GM18517 (cell line): ENCODE measurements around the gene CCNA1.
A peak's percentile ranks its signal among the peaks of the same experiment; 100 is the strongest.

Source experiments
- ATAC-seq: cut with Tn5 transposase; IDR thresholded peaks from one replicate; pipeline ENCODE4 v1.9.1; 2021; ENCODE audit warnings: mild to moderate bottlenecking, moderate library complexity; ENCODE audit not compliant: unreplicated experiment

The CCNA1 gene

DNA sequence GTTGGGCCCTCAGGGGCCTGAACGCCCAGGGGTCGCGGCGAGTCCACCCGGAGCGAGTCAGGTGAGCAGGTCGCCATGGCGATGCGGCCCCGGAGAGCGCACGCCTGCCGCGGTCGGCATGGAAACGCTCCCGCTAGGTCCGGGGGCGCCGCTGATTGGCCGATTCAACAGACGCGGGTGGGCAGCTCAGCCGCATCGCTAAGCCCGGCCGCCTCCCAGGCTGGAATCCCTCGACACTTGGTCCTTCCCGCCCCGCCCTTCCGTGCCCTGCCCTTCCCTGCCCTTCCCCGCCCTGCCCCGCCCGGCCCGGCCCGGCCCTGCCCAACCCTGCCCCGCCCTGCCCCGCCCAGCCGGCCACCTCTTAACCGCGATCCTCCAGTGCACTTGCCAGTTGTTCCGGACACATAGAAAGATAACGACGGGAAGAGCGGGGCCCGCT, at the start of gene CCNA1:
TSS of gene CCNA1 (plus strand) at position 390 of the 439 bp plus-strand sequence. CDS start 562 bp downstream, outside the sequence.
- ATAC-seq, result no peak

DNA sequence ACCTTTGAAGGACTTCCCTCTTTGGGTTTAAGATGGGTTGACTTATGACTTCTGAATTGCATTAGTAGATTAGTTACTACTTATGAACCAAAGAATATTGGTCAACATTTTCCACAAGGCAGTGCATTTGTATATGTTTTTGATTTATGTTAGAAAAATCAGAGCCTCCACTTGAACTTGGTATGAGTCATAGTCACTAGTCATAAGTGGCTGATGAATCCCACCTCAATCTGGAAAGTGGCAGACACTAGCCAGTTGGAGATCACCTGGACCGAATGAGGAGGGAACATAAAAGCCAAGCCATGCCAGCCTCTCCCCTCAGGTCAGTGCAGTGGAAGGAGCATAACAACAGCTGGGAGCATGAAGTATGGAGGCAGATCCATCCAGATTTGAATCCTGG, 46.8 kb upstream of the CCNA1 start:
- ATAC-seq, result no peak

DNA sequence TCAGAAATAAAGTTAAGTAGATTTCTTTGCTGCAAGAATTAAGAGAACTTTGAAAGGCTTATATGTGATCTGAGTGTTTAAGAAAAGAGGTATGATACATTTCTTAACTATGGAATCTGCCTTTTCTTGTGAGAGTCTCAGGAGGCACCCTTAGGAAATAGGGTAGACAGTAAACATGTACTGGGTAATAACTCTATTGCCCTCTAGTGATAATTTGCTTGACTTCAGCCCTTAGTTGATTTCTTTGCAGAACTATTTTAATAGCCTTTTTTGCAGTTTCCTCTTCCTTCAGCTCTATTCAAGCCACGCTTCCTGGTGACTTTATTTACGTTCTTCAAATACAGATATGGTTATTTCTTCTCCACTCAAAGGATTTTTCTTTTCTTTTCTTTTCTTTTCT, 37.0 kb upstream of the CCNA1 start:
- no peak for ATAC-seq

DNA sequence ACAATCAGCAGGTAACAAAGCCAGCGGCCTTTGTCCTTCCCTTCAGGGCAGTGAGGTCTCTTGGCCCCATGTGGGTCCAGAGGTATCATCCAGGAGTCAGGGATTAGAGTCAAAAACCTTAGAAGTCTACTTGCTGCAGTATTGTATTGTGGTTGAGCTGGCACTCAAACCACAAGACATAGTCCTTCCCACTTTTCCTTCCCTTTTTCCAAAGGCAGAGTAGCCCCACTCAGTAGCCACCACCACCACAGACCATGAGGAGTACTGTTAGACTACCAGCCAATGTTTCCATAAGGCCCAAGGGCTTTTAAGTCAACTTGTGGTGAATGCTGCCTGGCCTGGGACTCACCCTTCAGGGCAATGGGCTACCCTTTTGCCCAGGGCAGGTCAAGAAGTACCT, 27.1 kb upstream of the CCNA1 start:
- ATAC-seq, result no peak

DNA sequence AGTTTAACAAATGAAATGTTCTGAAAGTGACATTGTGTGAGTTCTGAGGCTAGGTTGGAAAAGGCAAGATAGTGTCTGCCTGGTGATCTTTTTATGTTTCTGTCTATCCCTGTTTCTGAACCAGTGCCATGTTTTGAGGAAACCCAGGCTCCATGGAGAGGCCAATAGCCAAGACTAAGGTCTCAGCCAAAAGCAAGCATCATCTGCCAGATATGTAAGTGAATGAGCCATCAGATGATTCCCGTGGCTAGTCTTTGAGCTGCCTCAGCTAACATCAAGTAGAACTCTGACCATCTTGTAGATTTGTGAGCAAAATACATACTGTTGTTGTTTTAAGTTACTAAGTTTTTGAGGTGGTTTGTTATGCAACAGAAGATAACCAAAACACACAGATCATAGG, 19.6 kb upstream of the CCNA1 start:
- ATAC-seq, result no peak

DNA sequence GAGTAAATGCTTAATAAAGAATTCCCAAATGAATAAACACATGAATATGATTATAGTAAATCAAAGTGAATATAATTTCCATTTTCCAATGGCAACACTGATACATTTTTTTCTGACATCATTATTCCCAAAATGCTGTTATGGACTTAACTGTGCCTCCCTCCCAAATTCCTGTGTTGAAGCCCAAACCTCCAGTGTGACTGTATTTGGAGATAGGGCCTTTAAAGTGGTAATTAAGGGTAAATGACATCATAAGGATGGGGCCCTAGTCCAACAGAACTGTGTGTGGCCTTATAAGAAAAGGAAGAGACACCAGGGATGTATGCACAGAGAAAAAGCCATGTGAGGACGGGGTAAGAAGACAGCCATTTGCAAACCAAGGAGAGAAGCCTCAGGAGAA, 19.1 kb upstream of the CCNA1 start:
- ATAC-seq, result no peak

DNA sequence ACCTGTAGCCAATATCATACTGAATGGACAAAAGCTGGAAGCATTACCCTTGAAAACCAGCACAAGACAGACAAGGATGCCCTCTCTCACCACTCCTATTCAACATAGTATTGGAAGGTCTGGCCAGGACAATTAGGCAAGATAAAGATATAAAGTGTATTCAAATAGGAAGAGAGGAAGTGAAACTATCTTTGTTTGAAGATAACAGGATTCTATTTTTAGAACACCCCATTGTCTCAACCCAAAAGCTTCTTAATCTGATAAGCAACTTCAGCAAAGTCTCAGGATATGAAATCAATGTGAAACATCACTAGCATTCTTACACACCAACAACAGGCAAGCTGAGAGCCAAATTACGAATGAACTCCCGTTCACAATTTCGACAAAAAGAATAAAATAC, 17.8 kb upstream of the CCNA1 start:
- no peak for ATAC-seq

DNA sequence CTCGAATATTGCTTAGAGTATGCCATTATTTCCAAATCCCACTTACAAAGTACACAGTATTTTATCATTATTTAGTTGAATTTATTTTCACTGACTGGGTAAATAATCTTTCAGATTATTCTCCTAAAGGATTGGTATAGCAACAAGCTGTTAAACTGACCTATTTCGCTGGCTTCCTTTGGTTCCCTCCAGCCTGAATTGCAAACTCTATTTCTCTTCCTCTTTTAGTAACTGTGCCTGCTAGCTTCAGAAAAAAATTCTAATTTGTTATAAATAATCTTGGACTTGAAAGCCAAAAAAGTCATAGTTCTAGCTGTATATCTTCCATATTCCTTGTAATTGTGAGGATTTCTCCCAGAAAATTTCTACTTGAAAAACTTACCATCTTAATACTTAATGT, 15.0 kb upstream of the CCNA1 start:
- ATAC-seq, result no peak

DNA sequence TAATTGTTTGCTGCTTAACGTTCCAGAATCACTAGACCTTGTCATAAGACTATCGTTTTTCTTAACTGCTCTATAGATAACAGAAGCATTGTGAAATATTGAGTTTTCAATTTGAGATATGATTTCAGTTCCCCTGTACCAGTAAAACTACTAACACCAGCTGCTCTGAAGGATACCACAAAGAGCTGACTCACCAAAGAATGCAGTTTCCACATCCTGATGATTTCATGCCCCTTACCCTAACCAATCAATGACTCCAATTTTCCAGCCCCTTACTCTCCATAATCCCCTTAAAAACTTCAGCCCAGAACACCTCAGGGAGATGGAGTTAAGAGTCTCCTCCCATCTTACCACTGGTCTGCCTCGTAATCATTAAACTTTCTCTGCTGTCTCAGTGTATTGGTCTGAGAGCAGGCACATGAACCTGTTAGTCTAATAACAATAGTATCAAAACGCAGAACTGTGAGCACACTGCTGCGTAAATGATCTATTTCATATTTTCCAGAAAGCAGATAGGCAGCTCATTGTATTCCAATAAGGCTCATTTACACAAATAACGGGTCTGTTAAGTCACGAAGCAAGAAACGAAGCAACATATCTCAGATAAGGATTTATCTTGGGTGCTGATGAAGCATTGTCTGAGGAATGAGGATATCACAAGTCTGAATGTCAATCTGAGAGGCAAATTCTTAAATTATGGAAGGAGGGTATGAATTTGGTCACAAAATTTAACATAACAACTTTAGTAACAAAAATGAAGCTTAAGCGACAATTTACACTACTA, 14.1 kb upstream of the CCNA1 start:
- peak; percentile 88 for ATAC-seq

DNA sequence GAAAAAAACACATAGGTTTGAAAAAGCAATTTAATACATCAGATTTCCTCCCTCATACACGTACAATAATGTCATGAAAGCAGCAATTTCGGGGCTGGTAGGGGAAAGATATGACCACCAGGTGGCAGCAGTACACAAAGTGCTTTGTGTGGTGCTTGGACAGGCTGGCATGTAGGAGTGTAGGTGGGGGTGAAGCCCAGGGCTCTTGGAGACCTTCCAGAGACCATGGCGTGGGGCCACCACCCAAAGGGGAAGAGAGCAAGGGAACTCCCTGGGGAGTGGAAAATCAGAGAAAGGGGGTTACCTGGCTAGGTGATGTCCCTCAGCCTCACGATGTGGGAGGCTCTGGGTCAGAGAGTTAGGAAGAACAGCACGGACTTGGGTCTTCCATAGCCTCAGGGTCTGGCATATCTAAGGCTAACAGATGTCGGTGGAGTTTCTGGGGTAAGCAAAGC, 11.8 kb upstream of the CCNA1 start:
- ATAC-seq, result peak; percentile 73

DNA sequence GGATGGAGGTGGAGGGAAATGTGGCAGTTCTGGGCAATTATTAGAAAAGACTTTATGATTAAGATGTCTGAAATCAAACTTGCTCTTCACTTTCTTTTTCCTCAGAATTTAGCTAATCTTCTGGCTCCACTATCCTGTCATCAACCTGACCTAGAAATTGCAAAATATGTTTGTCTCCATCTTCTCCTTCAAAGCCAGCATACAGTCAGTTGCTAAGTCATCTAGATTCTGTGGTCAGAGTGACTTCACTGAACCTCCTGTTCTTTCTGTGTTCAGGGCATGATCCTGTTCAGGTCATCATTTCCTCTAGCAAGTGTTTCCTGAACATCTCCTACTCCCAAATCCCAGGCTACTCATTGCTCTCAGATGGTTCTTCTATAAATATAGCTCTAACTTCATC, 10.8 kb upstream of the CCNA1 start:
- ATAC-seq, result no peak

DNA sequence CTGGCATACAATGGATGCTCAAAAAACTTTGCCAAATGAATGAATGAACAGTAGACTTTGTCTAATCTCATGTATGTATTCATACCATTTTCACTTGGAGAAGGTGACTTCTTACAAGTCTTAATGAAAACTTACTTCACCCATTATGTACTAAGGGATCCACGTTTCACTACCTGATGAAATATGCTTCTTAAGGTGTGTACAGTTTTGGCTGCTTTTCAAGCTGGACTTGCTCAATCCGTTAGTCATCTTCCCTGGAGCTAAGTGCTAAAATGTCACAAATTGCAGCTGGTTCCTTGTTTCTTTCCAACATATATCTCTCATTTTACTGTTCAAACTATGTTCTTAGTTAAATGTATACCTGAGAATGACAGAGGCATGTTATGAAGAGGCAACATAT, 4.2 kb upstream of the CCNA1 start:
- ATAC-seq, result no peak

DNA sequence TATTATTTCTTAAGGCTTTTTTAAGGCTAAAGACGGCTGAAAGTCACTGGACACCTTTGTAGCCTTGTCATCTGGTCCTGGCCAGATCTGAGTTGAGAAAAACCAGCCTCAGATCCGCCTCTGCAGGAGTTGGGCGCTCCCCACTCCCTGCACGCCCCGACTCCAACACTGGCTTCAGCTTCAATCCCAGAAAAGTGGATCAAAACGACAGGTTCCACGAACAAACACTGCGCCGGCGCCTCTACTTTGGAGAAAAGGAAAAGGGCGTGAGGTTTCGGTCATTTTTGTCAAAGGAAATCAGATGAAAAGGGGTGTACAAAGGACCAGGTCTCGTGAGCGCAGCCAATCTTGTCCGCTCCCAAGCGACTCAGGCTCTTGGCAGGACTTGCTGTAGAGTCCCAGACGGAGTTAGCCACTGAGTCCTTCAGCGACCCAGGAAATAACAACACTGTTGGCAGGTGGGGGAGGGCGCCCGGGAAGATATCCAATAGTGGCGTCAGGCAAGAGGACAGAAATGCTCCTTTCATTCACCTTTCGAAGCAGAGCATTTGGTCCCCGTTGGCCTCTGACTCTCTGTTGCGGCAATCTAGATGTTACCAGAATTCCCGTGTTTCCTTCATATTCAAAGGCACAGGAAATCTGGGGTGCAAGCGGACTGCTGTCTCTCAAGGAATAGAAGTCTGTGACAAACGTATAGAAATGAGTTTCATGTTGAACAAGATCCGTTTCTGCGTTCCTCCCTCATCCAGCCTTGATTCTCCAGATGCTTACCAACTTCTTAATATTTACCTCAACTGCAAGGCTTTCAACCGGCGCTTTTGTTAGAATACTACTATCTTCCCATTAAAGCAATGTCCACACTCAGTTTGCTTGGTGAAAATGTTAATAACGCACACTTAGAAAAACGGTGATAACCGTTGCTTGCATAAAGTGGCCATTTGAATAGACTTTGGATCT, 1.8 kb upstream of the CCNA1 start:
- no peak for ATAC-seq

DNA sequence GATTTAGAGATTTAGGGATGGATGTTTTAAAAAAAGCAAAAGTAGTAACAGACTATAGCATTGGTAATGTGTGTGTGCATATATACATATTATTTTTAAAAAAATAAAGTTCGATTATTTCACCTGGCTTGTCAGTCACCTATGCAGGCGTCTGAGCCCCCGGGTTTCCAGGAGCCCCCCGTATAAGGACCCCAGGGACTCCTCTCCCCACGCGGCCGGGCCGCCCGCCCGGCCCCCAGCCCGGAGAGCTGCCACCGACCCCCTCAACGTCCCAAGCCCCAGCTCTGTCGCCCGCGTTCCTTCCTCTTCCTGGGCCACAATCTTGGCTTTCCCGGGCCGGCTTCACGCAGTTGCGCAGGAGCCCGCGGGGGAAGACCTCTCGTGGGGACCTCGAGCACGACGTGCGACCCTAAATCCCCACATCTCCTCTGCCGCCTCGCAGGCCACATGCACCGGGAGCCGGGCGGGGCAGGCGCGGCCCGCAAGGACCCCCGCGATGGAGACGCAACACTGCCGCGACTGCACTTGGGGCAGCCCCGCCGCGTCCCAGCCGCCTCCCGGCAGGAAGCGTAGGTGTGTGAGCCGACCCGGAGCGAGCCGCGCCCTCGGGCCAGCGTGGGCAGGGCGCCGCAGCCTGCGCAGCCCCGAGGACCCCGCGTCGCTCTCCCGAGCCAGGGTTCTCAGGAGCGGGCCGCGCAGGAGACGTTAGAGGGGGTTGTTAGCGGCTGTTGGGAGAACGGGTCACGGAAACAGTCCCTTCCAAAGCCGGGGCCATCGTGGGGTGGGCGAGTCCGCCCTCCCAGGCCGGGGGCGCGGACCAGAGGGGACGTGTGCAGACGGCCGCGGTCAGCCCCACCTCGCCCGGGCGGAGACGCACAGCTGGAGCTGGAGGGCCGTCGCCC, 840 bp upstream of the CCNA1 start:
- ATAC-seq, result no peak

DNA sequence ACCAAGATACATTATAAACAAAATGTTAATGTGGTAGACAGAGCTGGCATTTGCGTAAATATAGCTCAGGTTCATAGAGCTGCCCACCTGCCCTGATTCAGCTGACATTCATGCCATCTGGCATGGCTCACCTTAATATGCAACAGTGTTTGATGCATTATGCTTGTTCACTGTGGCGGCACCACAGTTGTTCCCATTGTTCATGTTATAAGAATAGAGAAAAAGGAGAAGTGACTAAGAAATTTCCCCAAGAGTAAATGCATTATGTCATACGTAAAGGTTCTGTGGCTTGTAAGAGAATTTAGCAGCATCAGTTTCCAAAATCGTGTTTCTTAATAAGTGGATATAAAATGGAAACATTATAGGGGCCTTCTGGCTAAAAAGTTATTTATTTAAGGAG, 4.5 kb downstream of the CCNA1 start:
- ATAC-seq, result no peak

DNA sequence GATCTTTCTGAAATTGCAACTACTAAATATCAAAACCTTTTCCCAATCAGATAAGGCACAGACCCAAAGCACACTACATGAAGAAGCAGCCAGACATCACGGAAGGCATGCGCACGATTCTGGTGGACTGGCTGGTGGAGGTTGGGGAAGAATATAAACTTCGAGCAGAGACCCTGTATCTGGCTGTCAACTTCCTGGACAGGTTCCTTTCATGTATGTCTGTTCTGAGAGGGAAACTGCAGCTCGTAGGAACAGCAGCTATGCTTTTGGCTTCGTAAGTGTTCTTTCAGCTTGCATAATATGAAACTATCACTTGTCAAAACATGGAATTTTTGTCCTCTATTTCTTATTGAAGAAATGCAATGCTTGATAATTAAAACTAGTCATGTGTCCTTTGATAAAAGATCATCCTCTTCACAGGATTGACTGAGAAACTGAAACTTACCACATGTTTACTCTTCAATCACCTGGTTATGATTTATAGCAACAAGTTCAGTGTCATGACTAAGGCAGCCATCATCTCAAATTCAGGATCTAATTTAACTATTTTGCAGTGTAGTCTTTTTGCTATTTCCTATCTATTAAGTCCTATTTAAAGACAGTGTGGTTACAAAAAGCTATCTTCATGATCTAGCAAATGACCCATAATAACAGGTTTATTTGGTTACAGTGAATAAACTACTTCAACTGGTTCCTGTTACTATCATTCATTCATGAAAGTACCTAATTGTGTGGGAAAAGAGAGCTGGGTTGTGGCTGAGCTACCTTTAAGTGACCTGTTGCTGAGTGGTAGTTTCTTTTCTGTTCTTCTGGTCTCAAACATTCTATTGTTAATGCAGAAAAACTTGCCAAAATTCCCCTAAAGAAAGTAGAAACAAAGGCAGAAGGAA, 6.5 kb downstream of the CCNA1 start:
- ATAC-seq, result no peak

DNA sequence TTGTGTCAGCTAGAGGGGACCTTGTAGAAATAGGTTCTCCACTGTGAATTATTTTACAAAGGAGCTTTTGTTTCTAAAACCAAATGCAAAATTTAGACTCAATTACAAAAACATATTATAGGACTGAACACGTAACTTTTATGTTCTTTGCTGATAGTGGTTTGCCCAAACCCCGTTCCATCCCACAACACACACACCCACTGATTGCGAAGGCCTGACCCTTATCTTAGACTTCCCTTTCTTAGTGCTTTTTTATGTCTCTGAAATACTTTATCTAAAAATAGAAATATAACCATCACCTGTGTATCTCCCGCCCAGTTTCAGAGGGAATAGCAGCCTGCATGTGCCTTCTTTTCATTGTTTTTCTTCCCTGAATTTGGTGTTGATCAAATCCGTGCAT, 13.0 kb downstream of the CCNA1 start:
- ATAC-seq, result no peak

DNA sequence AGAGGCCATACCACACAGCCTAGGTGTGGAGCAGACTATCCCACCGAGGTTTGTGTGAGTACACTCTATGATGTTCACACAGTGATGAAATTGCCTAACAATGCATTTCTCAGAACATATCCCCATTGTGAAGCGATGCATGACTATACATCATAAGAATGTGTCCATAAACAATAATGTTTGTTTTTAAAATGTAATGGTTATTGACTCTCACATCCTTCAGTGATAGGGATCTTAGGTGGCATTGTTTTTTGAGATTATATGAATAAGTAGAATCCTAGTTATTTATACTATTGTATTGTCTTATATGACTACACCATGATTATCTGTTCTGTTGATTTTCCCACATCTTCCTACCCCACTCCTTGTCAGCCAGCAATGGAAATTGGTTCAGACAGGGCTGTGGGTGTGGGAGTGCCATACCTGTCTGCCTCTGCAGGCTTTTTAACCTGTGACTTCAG, 13.6 kb downstream of the CCNA1 start:
- ATAC-seq, result no peak

DNA sequence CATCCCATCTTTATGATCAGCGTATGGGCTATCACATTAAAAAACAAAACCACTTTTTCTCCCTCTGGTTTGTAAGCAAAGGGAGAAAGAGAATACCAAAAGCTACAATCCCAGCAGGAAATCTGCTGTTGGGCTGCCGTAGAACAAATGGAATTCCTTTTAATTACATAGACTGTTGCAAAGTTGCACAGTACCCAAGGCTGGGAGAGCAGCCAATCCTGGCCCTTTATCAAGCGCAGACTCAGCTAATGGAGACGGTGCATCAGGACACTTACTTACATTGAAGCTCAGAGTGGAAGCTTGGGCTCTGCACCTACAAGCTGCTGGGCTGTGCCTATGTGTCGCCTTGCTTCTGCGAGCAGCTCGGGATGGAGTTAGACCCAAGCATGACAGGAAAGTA, 15.2 kb downstream of the CCNA1 start:
- ATAC-seq, result no peak

DNA sequence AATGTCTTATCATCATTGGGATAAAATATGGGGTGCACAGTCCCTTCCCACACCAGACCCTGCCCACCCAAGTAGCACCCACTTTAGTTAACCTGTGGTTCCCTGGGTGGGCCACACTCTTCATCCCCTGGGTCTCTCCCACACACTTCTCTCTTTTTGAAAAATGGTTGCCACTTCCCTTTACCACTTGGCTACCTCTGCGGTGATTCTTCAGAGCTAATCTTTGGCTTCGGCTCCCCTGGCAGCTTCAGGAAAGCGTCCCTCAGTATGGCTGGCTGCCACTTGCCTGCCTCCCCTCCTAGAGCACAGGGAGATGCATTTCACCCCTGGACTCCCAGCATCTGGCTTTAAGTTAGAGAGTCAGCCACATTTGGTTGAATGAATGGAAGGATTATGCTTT, 18.2 kb downstream of the CCNA1 start:
- no peak for ATAC-seq
